Gastrocnemius medialis (tissue), 4 donors: Measurements from ENCODE around the gene HIP1R. TPM values are rescaled to one million over a fixed set of nuclear protein-coding genes. Genes with fewer than 3 reads are reported as not detected.

Source experiments
- ATAC-seq, 2 donors: fragments of 150-250 bp; one replicate each; pipeline ENCODE4 v1.9.1; 2016
- DNase-seq, 2 donors: peaks; one replicate each; pipeline ENCODE4 v3.0.0-alpha.2; 2019
- H3K27ac ChIP-seq, 4 donors: fragments of 200-600 bp; sonication (generic); 1 replicate in 1 of 4; 2 replicates in 3 of 4; pipeline ENCODE4 v1.5.1; 2016 to 2018; ENCODE audit warnings: mild to moderate bottlenecking in 2 of 4, moderate library complexity in 1 of 4
- H3K27me3 ChIP-seq, 3 donors: fragments of 200-600 bp; sonication (generic) in 2 of 3; 1 replicate in 1 of 3; 2 replicates in 2 of 3; pipeline versions ENCODE4 v1.5.1 to v1.6.0; 2016 to 2019; ENCODE audit warnings: mild to moderate bottlenecking in 1 of 3, moderate library complexity in 1 of 3
- H3K36me3 ChIP-seq, 2 donors: fragments of 200-600 bp; sonication (generic) in 1 of 2; one replicate each; pipeline ENCODE4 v1.5.1; 2017 to 2018
- H3K4me1 ChIP-seq, 2 donors: fragments of 200-600 bp; sonication (generic) in 1 of 2; one replicate each; pipeline ENCODE4 v1.5.1; 2016 to 2017; ENCODE audit warnings: mild to moderate bottlenecking in 2 of 2
- H3K4me3 ChIP-seq, 4 donors: fragments of 200-600 bp; sonication (generic) in 3 of 4; 1 replicate in 1 of 4; 2 replicates in 3 of 4; pipeline ENCODE4 v1.5.1; 2016 to 2019; ENCODE audit warnings: mild to moderate bottlenecking in 2 of 4
- H3K9me3 ChIP-seq, 3 donors: fragments of 200-600 bp; sonication (generic) in 2 of 3; 1 replicate in 1 of 3; 2 replicates in 2 of 3; pipeline ENCODE4 v1.5.1; 2016 to 2019
- CTCF ChIP-seq, 5 experiments: fragments of 450-650 bp in 3 of 5; fragments of 200-600 bp in 2 of 5; sonication (generic) in 2 of 5; IDR thresholded peaks in 4 of 5; conservative IDR thresholded peaks in 1 of 5; 1 replicate in 4 of 5; 2 replicates in 1 of 5; pipeline ENCODE4 v1.5.1; 2016 to 2019; ENCODE audit warnings: antibody characterized with exemption in 5 of 5, mild to moderate bottlenecking in 3 of 5, moderate library complexity in 3 of 5
- POLR2A ChIP-seq, 2 donors: fragments of 450-650 bp; IDR thresholded peaks; one replicate each; pipeline ENCODE4 v1.6.1; 2017; ENCODE audit warnings: antibody characterized with exemption in 2 of 2, mild to moderate bottlenecking in 2 of 2, moderate library complexity in 2 of 2
- in situ Hi-C, 4 donors: fragments of 200-750 bp; cut with MboI; loops; one replicate each; pipeline versions ENCODE4 v1.15.0 to v1.8.0; 2017; ENCODE audit warnings: low sequenced_read_pairs in 4 of 4
- intact Hi-C: fragments of 100-400 bp; cut with DNase I; formaldehyde crosslinking; loops from one replicate; pipeline ENCODE4 v1.15.1; 2023; ENCODE audit warnings: low total_unique reads
- total RNA-seq, 4 donors: library from RNA; depleted of rRNA; stranded (reverse); fragments of >200 nt; gene quantifications; one replicate each; pipeline versions ENCODE4 v1.1.0 to v1.2.3, GENCODE V29; 2016

HIP1R gene
- total RNA-seq, 4 donors from 2014 or later = 9.3 to 14.8 (median 14.5) TPM

- no peak for TF ChIP-seq POLR2A (IDR thresholded peaks at IDR 0.05)
- no peak for TF ChIP-seq CTCF (IDR thresholded peaks at IDR 0.05 in 4 of 5, conservative IDR thresholded peaks at IDR 0.05 in 1 of 5)
- Histone ChIP-seq H3K4me3 (peak overlapping the region; percentile 3 to 25 (median 11)), H3K4me1 (no peaks in the 10 kb centered on the region), H3K27ac (no peak overlapping the region), H3K27me3 (no peaks in the 10 kb centered on the region), H3K9me3 (no peaks in the 10 kb centered on the region), H3K36me3 (no peaks in the 10 kb centered on the region)
- ATAC-seq = no peak
- in situ Hi-C loops = no loop called here
- intact Hi-C loops = no loop called here
- no peak for DNase-seq
Observed at GRCh38 chr12:122825773-122826724, 9.2 kb upstream of the HIP1R start.

DNA sequence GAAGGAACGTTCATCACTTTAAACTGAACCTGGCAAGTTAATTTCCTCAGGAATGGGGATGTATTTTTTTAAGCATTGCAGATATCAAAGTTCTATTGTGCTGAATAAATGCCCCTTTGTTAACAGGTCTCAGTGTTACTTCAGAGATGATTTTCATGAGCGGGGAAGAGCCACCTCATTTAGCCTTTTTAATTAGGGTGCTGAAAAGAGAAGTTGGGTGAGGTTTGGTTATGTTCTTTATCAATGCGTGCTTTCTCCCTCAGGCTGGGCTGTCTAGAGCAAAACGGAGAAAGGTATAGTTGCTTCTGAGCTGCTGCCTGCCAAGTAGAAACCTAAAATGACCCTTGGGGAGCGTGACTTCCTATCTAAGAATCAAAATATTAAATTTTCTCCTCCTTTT is 8.0 kb upstream of the HIP1R start:
- intact Hi-C loops = no loop called here
- Histone ChIP-seq H3K4me1 (no peaks in the 10 kb centered on the region), H3K27ac (no peak overlapping the region), H3K36me3 (no peaks in the 10 kb centered on the region), H3K9me3 (no peaks in the 10 kb centered on the region), H3K27me3 (no peaks in the 10 kb centered on the region), H3K4me3 (no peak overlapping the region)
- no peak for ATAC-seq
- in situ Hi-C loops = no loop called here
- TF ChIP-seq CTCF (IDR thresholded peaks at IDR 0.05 in 4 of 5, conservative IDR thresholded peaks at IDR 0.05 in 1 of 5) (no peak), POLR2A (IDR thresholded peaks at IDR 0.05) (no peak)
- no peak for DNase-seq

DNA sequence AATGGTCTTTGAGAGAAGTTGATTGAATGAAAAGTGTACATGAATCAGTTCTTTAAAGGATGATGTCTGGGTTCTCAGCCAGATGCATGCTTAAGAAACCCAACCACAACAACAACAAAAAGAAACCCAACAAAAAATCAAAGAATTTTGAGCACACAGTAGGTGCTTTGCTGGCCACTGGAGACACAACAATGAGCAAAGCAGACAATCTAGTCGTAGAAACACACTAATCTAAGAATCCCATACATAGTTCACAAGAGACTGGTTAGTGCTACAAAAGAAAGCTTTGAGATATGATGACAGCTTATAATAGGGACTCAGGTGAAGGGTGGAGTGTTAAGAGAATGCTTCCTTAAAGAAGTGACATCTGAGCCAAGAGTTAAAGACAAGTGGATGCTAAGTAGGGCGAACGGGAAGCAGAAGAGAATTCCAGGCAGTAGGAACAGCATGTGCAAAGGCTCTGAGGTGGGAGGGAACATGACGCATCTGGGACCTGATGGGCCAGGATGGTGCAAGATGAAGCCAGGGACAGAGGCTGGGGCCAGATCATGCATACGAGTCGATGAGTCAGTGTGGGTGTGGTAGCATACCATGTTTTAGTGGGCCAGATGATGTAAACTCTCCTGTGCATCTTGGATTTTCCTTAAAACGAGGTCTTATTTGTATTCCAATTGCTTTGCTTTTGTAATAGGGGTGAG is 4.6 kb upstream of the HIP1R start:
- peak in 1 of 2 donors; percentile 43 for ATAC-seq
- TF ChIP-seq CTCF (IDR thresholded peaks at IDR 0.05 in 4 of 5, conservative IDR thresholded peaks at IDR 0.05 in 1 of 5) (no peak), POLR2A (IDR thresholded peaks at IDR 0.05) (no peak)
- Histone ChIP-seq H3K36me3 (no peaks in the 10 kb centered on the region), H3K4me3 (no peak overlapping the region), H3K27ac (no peak overlapping the region), H3K27me3 (no peaks in the 10 kb centered on the region), H3K9me3 (no peaks in the 10 kb centered on the region), H3K4me1 (peaks cover 5 to 7% of the 10 kb centered on the region in 2 donors)
- DNase-seq = no peak
- in situ Hi-C loops (no loop called here), intact Hi-C loops (no loop called here)

DNA sequence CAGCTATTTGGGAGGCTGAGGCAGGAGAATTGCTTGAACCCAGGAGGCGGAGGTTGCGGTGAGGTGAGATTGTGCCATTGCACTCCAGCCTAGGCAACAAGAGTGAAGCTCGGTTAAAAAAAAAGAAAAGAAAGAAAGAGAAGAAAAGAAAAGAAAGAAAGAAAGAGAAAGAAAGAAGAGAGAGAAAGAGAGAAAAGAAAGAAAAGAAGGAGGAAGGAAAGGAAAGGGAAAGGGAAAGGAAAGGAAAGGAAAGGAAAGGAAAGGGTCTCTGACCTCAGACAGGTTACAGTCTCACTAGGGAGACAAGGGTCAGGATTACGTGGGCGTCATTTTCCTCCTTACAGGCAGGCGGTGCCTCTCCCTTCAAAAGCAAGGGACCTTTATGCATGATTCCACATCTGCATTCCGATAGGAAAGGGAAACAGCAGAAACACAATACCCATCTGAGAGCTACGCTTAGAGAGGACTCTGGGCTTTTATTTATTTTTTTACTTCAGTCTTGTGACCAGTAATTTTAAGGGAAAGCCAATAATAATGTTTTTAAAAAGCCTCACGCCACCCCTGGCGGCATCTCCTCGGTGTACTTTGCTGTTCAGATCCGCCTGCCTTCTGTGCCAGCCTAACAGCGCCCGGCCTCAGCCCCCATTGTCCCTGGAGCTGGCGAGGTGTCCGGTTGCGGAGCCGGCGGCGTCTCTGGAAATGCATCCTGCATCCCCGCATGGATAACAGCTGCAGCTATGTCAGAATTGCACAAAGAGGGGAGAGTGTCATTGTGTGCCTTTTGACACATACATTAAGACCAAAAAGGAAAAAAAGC is 945 bp upstream of the HIP1R start:
- no peak for DNase-seq
- Histone ChIP-seq H3K36me3 (no peaks in the 10 kb centered on the region), H3K4me1 (peaks cover 8 to 22% of the 10 kb centered on the region in 2 donors), H3K27me3 (no peaks in the 10 kb centered on the region), H3K27ac (peak overlapping the region; percentile 23 to 62 (median 54)), H3K4me3 (peak overlapping the region; percentile 52 to 66 (median 58)), H3K9me3 (no peaks in the 10 kb centered on the region)
- TF ChIP-seq POLR2A (IDR thresholded peaks at IDR 0.05) (no peak), CTCF (IDR thresholded peaks at IDR 0.05 in 4 of 5, conservative IDR thresholded peaks at IDR 0.05 in 1 of 5) (no peak)
- intact Hi-C loops (no loop called here), in situ Hi-C loops (no loop called here)
- ATAC-seq = peak; percentile 27 to 35
